Gastroesophageal sphincter (tissue), 3 donors: Measurements from ENCODE around the gene SLC9A7.

Source experiments
- POLR2A ChIP-seq, 2 donors: fragments of 450-650 bp; IDR thresholded peaks; one replicate each; pipeline ENCODE4 v1.6.1; 2017; ENCODE audit warnings: antibody characterized with exemption in 2 of 2, mild to moderate bottlenecking in 2 of 2, moderate library complexity in 1 of 2
- POLR2AphosphoS5 ChIP-seq: sonication (generic); formaldehyde crosslinking; IDR thresholded peaks from one replicate; pipeline ENCODE4 v1.6.1; 2017; ENCODE audit warnings: antibody characterized with exemption
- TF ChIP-seq, protein P1 (sequence below), 4 experiments: fragments of 200-600 bp in 2 of 4; fragments of 450-650 bp in 2 of 4; sonication (generic) in 1 of 4; IDR thresholded peaks; one replicate each; pipeline ENCODE4 v1.5.1; 2017 to 2019; ENCODE audit warnings: antibody characterized with exemption in 4 of 4, mild to moderate bottlenecking in 2 of 4, moderate library complexity in 2 of 4

- TF ChIP-seq, protein P1, sequence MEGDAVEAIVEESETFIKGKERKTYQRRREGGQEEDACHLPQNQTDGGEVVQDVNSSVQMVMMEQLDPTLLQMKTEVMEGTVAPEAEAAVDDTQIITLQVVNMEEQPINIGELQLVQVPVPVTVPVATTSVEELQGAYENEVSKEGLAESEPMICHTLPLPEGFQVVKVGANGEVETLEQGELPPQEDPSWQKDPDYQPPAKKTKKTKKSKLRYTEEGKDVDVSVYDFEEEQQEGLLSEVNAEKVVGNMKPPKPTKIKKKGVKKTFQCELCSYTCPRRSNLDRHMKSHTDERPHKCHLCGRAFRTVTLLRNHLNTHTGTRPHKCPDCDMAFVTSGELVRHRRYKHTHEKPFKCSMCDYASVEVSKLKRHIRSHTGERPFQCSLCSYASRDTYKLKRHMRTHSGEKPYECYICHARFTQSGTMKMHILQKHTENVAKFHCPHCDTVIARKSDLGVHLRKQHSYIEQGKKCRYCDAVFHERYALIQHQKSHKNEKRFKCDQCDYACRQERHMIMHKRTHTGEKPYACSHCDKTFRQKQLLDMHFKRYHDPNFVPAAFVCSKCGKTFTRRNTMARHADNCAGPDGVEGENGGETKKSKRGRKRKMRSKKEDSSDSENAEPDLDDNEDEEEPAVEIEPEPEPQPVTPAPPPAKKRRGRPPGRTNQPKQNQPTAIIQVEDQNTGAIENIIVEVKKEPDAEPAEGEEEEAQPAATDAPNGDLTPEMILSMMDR (IDR thresholded peaks at IDR 0.05) = no peak
- TF ChIP-seq POLR2A (IDR thresholded peaks at IDR 0.05) = no peak
- no peak for TF ChIP-seq POLR2AphosphoS5
These were observed 44.2 kb upstream of the SLC9A7 start for GRCh38 chrX:46803140-46803539.
